Hepatocyte (in vitro differentiated cells): ENCODE results near the gene PAK1IP1. TPM values are rescaled to one million over a fixed set of nuclear protein-coding genes. Genes with fewer than 3 reads are reported as not detected.

Experiments used
- DNase-seq: peaks from one replicate; pipeline ENCODE4 v3.0.0-alpha.2; 2016; ENCODE audit warnings: low spot score
- H2AFZ ChIP-seq: fragments of 200-600 bp; sonication (generic); 2 replicates; pipeline ENCODE4 v1.6.0; 2016; ENCODE audit warnings: antibody characterized with exemption, mild to moderate bottlenecking
- H3K27ac ChIP-seq: fragments of 200-600 bp; sonication (generic); 2 replicates; pipeline ENCODE4 v1.5.1; 2016; ENCODE audit warnings: mild to moderate bottlenecking
- H3K27me3 ChIP-seq: fragments of 200-600 bp; sonication (generic); 2 replicates; pipeline ENCODE4 v1.6.1; 2016
- H3K36me3 ChIP-seq: fragments of 200-600 bp; sonication (generic); replicated peaks from 2 replicates; pipeline ENCODE4 v1.5.1; 2016; ENCODE audit warnings: low read depth; ENCODE audit not compliant: insufficient read depth
- H3K4me1 ChIP-seq: fragments of 200-600 bp; sonication (generic); 2 replicates; pipeline ENCODE4 v1.5.1; 2016; ENCODE audit warnings: mild to moderate bottlenecking, moderate library complexity; ENCODE audit not compliant: insufficient read depth
- H3K4me2 ChIP-seq: fragments of 200-600 bp; sonication (generic); 2 replicates; pipeline ENCODE4 v1.6.0; 2016
- H3K4me3 ChIP-seq: fragments of 200-600 bp; sonication (generic); 2 replicates; pipeline ENCODE4 v1.5.1; 2016; ENCODE audit warnings: mild to moderate bottlenecking
- H3K79me2 ChIP-seq: fragments of 200-600 bp; sonication (generic); 2 replicates; pipeline ENCODE4 v1.6.0; 2017; ENCODE audit warnings: mild to moderate bottlenecking
- H3K9me2 ChIP-seq: fragments of 200-600 bp; sonication (generic); replicated peaks from 2 replicates; pipeline ENCODE4 v1.6.0; 2017; ENCODE audit warnings: mild to moderate bottlenecking; ENCODE audit not compliant: insufficient read depth
- H3K9me3 ChIP-seq: fragments of 200-600 bp; sonication (generic); 2 replicates; pipeline ENCODE4 v1.5.1; 2016; ENCODE audit warnings: low read depth, mild to moderate bottlenecking
- H4K20me1 ChIP-seq: fragments of 200-600 bp; sonication (generic); 2 replicates; pipeline ENCODE4 v1.6.0; 2016; ENCODE audit warnings: mild to moderate bottlenecking; ENCODE audit not compliant: insufficient read depth, poor library complexity, severe bottlenecking
- CTCF ChIP-seq: fragments of 200-600 bp; sonication (generic); IDR thresholded peaks from 2 replicates; pipeline ENCODE4 v1.5.1; 2016; ENCODE audit warnings: antibody characterized with exemption, mild to moderate bottlenecking; ENCODE audit not compliant: poor library complexity
- EZH2 ChIP-seq: fragments of 200-600 bp; sonication (generic); IDR thresholded peaks from 2 replicates; pipeline ENCODE4 v1.6.1; 2016; ENCODE audit warnings: antibody characterized with exemption, mild to moderate bottlenecking, borderline replicate concordance
- EZH2phosphoT487 ChIP-seq: fragments of 200-600 bp; sonication (generic); IDR thresholded peaks from one replicate; pipeline ENCODE4 v1.6.1; 2018; ENCODE audit warnings: antibody characterized with exemption, mild to moderate bottlenecking, low read depth, moderate library complexity; ENCODE audit not compliant: unreplicated experiment, severe bottlenecking
- WGBS: methylation state at CpG from one replicate; pipeline ENCODE4 v1.1.6; 2016; ENCODE audit warnings: low lambda C conversion rate; ENCODE audit errors: missing lambda C conversion rate; 5-methylcytosine and 5-hydroxymethylcytosine counted together
- polyA plus RNA-seq: library from polyadenylated mRNA; unstranded; fragments of >200 nt; fragmentation: Nextera tagmentation; extraction: Ambion mirVana; gene quantifications from 2 replicates; pipeline ENCODE4 v1.2.1, GENCODE V29; 2016
- total RNA-seq: library from RNA; depleted of rRNA; stranded (reverse); fragments of >200 nt; gene quantifications from 2 replicates; pipeline ENCODE4 v1.2.3, GENCODE V29; 2014

The PAK1IP1 gene
- total and polyA plus RNA-seq, 2 experiments from 2014 or later = 14.0 to 15.7 TPM

GRCh38 chr6:10725716-10726115 is 30.9 kb downstream of the PAK1IP1 start:
- 84% methylated on average over 9 of the region's 9 CpGs for whole genome bisulfite sequencing
- H3K27me3 ChIP-seq = no peaks in the 10 kb centered on the region
- H3K27ac ChIP-seq = no peak overlapping the region
- no peak overlapping the region for H3K4me2 ChIP-seq
- H3K4me1 ChIP-seq = peaks cover 21% of the 10 kb centered on the region
- DNase-seq = no peak
- H3K36me3 ChIP-seq = no peaks in the 10 kb centered on the region
- no peaks in the 10 kb centered on the region for H3K9me2 ChIP-seq
- peaks cover 33% of the 10 kb centered on the region for H3K79me2 ChIP-seq
- no peaks in the 10 kb centered on the region for H3K9me3 ChIP-seq
- no peak for TF ChIP-seq EZH2
- TF ChIP-seq CTCF = no peak
- TF ChIP-seq EZH2phosphoT487 = no peak
- H4K20me1 ChIP-seq = no peaks in the 10 kb centered on the region
- no peak overlapping the region for H2AFZ ChIP-seq
- no peak overlapping the region for H3K4me3 ChIP-seq

- Histone ChIP-seq H4K20me1 (no peaks in the 10 kb centered on the region), H3K4me2 (no peak overlapping the region), H3K27ac (no peak overlapping the region), H3K4me3 (no peak overlapping the region), H2AFZ (no peak overlapping the region), H3K36me3 (no peaks in the 10 kb centered on the region), H3K4me1 (no peaks in the 10 kb centered on the region), H3K79me2 (peaks cover 14% of the 10 kb centered on the region), H3K27me3 (no peaks in the 10 kb centered on the region), H3K9me3 (no peaks in the 10 kb centered on the region), H3K9me2 (no peaks in the 10 kb centered on the region)
- 92% methylated on average over 3 of the region's 3 CpGs for WGBS
- no peak for DNase-seq
- TF ChIP-seq CTCF = no peak
- no peak for TF ChIP-seq EZH2phosphoT487
- TF ChIP-seq EZH2 = no peak
Observed at GRCh38 chr6:10730254-10730653, 35.5 kb downstream of the PAK1IP1 start.

- no peak overlapping the region for H2AFZ ChIP-seq
- no peak for TF ChIP-seq CTCF
- TF ChIP-seq EZH2phosphoT487 = no peak
- TF ChIP-seq EZH2 = no peak
- no peaks in the 10 kb centered on the region for H3K9me3 ChIP-seq
- H3K36me3 ChIP-seq = no peaks in the 10 kb centered on the region
- no peaks in the 10 kb centered on the region for H3K4me1 ChIP-seq
- DNase-seq = peak; percentile 26
- H3K9me2 ChIP-seq = no peaks in the 10 kb centered on the region
- peaks cover 4% of the 10 kb centered on the region for H3K79me2 ChIP-seq
- no peaks in the 10 kb centered on the region for H4K20me1 ChIP-seq
- no peak overlapping the region for H3K4me2 ChIP-seq
- H3K27ac ChIP-seq = peak overlapping the region; percentile 48
- 86% methylated on average over 17 of the region's 17 CpGs for WGBS
- H3K4me3 ChIP-seq = no peak overlapping the region
- no peaks in the 10 kb centered on the region for H3K27me3 ChIP-seq
Observed at GRCh38 chr6:10733151-10733715, 38.5 kb downstream of the PAK1IP1 start.
